ENCODE measurements around the gene HSPA1B.
"Not testable (repeated sequence)": the region's sequence is repeated elsewhere in the genome, so short reads cannot be mapped to it uniquely, and the experiment has no call there.

HSPA1B gene

DNA sequence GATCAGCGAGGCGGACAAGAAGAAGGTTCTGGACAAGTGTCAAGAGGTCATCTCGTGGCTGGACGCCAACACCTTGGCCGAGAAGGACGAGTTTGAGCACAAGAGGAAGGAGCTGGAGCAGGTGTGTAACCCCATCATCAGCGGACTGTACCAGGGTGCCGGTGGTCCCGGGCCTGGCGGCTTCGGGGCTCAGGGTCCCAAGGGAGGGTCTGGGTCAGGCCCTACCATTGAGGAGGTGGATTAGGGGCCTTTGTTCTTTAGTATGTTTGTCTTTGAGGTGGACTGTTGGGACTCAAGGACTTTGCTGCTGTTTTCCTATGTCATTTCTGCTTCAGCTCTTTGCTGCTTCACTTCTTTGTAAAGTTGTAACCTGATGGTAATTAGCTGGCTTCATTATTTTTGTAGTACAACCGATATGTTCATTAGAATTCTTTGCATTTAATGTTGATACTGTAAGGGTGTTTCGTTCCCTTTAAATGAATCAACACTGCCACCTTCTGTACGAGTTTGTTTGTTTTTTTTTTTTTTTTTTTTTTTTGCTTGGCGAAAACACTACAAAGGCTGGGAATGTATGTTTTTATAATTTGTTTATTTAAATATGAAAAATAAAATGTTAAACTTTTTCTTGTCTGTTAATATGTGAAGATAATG, 2.2 kb downstream of the HSPA1B start:
- no peak for DNase-seq

DNA sequence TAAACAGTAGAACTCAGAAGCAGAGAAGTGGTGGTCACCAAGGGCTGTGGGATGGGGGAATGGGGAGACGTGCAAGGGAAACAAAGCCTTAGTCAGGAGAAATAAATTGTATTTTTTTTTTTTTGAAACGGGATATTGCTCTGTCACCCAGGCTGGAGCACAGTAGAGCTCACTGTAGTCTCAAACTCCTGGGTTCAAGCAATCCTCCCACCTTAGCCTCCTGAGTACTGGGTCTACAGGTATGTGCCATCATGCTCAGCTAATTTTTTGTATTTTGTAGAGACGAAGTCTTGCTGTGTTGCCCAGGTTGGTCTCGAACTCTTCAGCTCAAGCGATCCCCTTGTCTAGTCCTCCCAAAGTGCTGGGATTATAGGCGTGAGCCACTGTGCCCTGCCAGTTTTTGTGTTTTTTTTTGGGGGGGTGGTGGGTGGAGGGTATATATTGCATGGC, 3.4 kb downstream of the HSPA1B start:
- no peak for DNase-seq

DNA sequence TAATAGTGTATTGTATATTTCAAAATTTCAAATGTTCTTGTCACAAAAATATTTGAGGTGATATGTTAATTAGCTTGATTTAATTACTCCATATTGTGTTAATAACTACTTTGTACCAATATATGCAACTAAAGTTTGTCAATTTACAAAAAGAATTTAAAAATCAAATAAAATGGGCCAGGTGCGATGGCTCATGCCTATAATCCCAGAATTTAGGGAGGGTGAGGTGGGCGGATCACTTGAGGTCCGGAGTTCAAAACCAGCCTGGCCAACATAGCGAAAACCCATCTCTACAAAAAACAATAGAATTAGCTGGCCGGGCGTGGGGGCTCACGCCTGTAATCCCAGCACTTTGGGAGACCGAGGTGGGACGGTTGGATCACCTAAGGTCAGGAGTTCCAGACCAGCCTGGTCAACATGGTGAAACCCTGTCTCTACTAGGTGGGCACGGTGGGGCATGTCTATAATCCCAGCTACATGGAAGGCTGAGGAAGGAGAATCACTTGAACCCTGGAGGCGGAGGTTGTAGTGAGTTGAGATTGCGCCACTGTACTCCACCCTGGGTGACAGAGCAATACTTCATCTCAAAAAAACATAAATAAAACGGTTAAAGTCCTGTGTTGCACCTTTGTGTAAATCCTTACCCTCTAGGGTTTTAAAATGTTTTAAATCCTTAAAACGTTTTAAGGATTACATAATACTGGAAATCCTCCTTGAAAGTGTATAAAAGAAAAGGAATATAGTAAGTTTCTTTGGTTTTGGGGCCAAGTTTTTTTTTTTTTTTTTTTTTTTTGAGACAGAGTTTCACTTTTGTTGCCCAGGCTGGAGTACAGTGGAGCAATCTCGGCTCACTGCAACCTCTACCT, 4.0 kb downstream of the HSPA1B start:
- DNase-seq: no peak

DNA sequence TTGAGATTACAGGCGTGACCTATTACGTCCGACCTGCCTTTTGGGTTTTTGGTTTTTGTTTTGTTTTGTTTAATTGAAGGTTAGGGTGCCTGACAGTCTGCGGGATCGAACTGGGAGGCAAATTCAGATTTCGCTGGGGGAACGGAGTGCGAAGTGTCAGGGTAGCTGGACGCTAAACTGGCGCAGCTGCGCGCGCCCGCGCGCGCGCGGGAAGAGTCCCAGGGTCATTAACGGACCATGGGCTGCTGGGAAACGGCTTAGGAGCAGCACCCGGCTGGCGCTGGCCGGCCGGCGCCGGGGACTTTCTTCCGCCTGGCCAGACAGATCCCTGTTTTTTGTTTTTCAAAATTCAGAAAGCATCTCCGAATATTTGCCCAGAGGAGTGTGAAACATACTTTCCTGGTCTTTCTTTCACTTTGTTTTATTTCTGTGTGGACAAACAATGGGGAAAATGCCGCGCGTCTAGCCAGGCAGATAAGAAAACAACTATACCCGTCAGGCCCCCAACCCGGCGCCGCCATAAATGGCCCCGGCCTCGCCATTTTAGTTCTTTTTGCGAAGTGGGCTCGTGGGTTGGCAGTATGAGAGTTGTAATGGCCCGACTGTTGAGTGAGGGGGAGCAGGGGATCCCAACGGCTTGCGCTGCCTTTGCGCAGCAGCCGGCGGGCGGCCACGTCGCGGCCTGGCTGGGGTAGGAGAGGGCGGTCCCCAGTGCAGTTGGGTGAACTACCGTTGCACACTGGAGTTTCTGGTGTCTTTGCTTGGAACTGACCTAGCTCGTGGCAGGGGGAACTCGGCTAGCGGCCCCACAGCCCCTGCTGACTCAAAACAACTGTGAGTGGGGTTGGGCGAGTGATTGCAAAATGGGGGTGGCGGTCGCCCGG, 7.1 kb downstream of the HSPA1B start:
- no peak for DNase-seq

DNA sequence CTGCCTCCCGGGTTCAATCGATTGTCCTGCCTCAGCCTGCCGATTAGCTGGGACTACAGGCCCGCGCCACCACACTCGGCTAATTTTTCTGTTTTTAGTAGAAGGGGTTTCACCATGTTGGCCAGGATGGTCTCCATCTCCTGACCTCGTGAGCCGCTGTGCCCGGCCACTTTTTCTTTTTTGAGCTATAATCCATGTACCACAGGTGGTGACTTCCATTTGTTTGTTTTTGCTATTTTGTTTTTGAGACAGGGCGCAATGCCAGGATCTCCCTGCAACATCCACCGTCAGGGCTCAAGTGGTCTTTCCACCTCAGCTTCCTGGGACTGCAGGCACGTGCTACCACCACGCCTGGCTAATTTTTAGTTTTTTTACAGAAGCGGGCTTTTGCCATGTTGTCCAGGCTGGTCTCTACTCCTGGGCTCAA, 8.5 kb downstream of the HSPA1B start:
- DNase-seq: no peak

DNA sequence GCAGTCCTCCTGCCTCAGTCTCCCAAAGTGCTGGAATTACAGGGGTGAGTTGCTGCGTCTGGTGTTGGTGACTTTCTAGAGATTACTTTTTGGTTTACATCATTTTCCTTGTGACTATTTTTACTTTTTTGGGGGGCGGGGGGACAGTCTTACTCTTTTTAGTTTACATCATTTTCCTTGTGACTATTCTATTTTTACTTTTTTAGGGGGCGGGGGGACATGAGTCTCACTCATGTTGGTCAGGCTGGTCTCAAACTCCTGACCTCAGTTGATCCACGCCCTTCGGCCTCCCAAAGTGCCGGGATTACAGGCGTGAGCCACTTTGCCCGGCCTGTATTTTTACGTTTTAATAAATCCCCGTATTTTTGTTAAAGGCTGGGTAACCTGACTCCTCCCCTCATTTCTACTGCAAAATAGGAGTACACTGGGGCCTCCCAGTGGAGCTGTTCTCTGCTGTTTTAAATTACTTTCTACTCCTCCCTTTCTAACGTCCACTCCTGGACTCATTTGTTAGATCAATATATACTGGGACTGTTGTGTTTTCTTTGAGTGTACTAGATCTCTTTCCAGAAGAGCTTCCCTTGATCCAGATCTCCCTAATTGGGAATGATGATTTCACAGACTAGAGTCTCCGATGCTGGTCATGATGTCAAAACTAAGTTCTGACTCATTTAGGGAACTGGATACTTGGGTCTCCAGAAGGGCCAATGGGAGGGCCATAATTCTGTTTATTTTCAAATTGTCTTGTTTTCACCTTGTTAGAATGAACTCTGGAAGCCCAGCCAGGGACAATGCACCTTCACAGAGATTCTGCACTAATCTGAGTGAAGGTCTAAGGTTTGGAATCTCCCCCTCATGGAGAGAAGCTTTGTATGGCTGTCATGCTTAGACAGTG, 9.2 kb downstream of the HSPA1B start:
- no peak for DNase-seq

DNA sequence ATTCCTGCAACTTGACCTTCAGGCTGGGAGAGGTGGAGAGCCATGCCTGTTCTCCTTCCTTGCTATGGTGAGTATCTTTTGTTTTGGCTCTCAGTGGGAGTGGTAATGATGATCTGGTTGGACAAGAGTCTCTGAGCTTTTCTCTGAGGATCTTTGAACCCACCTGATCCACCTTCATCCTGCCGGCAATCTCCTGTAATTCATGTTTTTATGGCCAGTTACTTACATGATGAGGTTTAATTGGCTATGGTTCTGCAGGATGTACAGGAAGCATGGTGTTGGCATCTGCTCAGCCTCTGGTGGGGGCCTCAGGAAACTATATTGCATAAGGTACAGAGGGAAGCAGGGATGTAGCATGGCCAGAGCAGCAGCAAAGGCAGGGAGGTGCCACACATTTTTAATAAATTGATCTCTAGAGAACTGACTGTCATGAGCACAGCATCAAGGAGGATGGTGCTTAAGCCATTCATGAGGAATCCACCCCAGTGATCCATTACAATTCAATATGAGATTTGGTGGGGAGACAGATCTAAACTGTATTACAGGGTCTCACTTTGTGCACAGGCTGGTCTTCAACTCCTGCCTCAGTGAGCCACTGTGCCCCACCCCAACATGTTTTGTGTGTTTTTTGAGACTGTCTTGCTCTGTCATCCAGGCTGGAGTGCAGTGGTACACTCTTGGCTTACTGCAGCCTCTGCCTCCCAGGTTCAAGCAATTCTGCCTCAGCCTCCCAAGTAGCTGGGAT, 10.0 kb downstream of the HSPA1B start:
- DNase-seq: no peak

DNA sequence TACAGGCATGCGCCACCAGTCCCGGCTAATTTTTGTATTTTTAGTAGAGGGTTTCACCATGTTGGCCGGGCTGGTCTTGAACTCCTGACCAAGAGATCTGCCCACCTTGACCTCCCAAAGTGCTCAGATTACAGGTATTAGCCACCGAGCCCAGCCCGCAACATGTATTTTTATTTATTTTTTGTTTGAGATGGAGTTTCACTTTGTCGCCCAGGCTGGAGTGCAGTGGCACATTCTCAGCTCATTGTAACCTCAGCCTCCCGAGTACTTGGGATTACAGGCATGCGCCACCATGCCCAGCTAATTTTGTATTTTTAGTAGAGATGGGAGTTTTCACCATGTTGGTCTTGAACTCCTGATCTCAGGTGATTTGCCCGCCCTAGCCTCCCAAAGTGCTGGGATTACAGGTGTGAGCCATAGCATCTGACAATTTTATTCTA, 10.6 kb downstream of the HSPA1B start:
- DNase-seq: not testable (repeated sequence)

DNA sequence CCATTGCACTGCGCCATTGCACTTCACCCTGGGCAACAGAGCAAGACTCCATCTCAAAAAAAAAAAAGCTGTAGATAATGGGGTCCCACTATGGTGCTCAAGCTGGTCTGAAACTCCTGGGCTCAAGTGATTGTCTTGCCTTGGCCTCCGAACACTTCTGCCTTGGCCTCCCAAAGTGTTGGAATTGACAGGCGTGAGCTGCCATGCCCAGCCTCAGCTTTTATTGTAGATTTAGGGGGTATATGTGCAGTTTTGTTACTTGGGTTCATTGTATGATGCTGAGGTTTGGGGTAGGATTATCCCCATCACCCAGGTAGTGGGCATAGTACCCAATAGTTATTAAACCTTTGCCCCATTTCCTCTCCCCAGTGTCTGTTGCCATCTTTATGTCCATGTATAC, 11.4 kb downstream of the HSPA1B start:
- DNase-seq: no peak

DNA sequence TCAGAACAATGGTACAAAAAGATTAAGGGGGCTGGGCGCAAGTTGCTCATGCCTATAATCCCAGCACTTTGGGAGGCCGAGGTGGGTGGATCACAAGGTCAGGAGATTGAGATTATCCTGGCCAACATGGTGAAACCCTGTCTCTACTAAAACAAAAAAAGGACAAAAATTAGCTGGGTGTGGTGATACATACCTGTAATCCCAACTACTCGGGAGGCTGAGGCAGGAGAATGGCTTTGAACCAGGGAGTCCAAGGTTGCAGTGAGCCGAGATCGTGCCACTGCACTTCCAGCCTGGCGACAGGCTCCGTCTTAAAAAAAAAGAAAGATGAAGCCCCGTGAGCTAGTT, 12.2 kb downstream of the HSPA1B start:
- DNase-seq: not testable (repeated sequence)

DNA sequence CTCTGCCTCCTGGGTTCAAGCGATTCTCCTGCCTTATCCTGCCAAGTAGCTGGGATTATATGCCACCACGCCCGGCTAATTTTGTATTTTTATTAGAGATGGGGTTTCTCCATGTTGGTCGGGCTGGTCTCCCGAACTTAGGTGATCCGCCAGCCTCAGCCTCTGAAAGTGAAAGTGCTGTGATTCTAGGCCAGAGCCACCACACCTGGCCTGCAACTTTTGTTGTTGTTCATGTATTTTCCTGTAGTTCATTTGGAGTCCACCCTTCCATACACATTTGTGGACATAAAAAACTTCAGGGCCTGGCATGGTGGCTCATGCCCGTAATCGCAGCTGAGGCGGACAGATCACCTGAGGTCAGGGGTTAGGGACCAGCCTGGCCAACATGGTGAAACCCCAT, 14.5 kb downstream of the HSPA1B start:
- DNase-seq: no peak

DNA sequence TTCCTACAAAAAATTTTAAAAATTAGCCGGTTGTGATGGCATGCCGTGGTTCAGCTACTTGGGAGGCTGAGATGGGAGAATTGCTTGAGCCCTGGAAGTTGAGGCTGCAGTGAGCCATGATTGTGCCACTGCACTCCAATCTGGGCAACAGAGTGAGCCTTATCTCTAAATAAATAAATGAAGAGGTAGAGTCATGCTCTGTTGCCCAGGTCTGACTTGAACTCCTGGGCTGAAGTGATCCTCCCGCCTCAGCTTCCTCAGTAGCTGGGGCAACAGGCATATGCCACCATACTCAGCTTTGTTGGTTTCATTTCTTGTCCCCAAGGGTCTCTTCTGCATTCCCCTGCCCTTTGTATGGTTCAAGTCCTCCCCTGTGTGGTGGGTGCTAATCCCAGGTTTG, 17.0 kb downstream of the HSPA1B start:
- no peak for DNase-seq

DNA sequence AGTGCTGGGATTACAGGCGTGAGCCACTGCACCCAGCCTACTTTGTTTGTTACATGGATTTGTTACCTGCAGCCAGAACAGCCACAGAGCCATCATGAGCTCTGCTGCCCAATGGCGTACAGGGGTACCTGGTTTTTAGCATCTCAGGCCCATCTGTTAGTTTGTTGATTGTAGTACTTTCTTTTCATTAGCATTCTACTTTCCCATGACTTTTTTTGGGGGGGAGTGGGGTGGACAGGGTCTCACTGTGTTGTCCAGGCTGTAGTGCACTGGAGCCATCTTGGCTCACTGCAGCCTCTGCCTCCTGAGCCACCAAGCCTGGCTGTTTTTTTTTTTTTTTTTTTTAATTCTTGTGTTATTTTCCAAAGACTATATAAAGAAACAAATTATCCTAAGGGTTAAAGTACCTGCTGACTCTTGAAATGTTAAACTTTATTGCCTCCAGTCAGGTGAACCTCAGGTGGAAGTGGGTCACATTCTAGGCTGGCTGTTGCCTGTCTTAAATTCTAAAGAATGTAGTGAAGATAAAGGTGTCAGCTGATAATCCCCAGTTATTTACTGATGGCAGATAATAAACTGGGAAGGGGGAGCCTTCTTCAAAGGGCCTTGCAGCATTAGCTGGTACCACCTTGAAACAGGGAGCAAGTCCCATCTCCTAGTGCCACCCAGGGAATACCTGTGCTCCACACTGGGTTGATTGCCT, 19.9 kb downstream of the HSPA1B start:
- no peak for DNase-seq

DNA sequence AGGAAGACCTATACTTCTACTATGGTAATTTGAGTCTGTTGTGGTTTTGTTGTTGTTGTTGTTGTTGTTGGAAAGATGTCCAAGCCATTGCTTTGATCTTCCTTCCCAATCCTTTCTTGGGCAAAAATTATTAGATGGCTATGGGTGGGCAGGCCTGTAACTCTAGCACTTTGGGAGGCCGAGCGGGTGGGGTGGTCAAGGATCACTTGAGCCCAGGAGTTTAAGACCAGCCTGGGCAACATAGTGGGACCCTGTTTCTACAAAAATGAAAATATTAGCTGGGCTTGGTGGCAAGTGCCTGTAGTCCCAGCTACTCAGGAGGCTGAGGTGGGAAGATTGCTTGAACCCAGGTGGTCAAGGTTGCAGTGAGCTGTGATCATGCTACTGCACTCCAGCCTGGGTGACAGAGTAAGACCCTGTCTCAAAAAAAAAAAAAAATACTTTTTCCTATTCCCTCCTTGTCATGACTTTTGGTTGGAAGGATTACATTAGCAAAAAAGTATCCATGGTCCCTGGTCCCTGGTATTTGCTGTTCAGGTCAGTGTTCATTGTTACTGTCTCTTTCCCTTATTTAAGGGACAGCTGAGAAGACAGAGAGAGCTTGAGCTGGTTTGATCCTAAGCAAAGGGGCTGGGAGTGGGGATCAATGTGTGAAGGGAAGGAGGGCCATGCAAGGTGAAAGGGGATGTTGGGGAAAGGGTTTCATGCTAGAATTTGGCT, 23.4 kb downstream of the HSPA1B start:
- DNase-seq: no peak

DNA sequence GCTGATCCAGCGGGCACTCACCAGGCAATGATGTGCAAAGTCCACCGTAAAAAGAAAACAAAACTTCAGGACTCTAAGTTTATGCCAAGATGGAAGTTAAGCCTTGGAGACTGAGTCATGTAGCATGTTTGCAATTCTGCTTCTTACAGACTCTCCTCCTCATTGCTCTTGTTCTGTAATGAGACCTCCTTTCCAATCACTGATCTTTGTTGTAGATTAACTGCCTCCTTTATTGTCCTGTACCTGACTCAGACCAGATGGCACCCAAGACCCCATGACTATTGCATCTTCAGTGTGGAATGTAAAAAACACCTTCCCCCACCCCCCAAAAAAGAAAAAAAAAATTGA, 23.9 kb downstream of the HSPA1B start:
- DNase-seq: no peak

DNA sequence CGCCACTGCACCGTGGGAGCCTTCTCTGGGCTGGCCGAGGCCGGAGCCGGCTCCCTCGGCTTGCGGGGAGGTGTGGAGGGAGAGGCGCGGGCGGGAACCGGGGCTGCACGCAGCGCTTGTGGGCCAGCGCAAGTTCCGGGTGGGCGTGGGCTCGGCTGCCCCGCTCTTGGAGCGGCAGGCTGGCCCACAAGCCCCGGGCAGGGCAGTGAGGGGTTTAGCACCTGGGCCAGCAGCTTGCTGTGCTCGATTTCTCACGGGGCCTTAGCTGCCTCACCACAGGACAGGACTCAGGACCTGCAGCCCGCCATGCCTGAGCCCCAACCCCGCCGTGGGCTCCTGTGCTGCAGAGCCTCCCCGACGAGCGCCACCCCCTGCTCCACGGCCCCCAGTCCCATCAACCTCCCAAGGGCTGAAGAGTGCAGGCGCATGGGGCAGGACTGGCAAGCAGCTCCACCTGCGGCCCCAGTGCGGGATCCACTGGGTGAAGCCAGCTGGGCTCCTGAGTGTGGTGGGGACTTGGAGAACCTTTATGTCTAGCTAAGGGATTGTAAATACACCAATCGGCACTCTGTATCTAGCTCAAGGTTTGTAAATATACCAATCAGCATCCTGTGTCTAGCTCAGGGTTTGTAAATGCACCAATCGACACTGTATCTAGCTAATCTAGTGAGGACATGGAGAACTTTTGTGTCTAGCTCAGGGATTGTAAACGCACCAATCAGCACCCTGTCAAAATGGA, 24.6 kb downstream of the HSPA1B start:
- DNase-seq: not testable (repeated sequence)

DNA sequence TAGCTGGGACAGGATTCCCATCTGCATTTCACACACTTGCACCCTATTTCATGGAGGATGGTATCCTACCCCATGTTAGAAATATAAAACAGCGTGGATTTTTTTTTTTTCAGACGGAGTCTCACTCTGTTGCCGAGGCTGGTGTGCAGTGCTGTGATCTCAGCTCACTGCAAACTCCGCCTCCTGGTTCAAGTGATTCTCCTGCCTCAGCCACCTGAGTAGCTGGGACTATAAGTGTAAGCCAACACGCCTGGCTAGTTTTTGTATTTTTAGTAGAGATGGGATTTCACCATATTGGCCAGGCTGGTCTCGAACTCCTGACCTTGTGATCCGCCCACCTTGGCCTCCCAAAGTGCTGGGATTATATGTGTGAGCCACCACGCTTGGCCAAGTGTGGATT, 30.2 kb downstream of the HSPA1B start:
- DNase-seq: not testable (repeated sequence)

DNA sequence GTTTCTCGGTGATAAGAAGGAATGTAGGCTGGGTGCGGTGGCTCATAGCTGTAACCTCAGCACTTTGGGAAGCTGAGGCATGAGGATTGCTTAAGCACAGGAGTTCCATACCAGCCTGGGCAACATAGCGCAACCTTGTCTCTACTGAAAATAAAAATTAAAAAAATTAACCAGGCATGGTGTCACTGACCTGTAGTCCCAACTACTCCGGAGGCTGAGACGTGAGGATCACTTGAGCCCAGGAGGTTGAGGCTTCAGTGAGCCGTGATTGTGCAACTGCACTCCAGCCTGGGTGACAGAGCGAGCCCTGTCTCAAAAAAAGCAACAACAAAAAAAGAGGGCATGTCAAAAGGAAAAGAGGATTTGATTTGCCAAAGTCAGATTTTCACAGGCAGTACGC, 31.2 kb downstream of the HSPA1B start:
- DNase-seq: no peak

DNA sequence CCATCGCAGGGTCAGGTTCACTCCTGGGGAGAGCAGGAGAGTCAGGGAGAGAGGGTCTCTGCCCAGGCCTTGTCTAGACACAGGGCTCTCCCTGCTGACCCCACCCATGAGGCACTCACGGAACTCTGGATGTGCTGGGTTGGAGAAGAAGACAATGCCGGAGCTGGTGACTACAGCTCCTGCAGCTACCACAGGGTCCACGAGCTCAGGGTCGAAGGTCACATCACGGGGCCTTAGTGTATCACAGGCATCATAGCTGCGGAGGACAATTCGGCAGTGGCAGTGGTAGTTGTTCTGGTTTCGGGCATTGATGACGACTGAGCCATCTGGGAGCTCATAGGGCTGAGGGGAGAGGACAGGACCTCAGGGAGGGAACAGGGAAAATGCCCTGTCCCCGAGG, 32.4 kb downstream of the HSPA1B start:
- DNase-seq: no peak

DNA sequence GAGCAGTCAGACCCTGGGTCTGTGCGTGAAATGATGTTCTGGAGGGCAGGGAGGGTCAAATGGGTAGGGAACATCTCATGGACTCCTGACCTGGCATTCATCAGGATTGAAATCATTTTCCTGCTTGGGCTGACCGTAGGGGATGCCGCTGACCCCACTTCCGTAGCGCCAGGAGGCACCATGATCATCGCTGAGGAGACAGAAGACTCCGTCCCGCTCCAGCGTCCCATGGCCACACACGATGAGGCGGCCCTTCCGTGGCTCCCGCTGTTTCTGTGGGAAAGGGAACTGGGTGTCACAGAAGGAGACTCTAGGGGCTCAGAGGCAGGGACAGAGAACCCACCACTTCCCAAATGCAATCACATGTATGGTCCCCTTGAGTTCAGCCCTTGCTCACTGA, 32.8 kb downstream of the HSPA1B start:
- no peak for DNase-seq
